Measurements from ENCODE around the gene PSAP.

DNA sequence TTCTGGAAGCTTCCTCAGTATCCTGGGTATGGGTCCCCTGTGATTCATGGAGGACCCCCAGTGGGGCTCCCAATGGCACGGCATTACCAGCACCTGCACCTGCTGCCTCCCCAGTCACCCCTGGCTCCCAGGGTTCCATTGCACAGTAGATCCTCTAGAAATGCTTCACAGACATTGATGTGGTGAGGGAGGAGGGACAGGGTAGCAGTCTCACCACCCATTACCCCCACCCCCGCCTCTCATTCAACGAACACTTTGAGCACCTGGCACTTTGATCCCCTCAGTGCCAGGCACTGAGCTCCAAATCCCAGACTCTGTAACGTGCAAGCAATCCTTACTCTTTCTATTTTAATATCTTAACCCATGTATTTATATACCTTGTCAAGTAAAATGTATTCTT, 26.8 kb upstream of the PSAP start:
- TF ChIP-seq, protein P1, sequence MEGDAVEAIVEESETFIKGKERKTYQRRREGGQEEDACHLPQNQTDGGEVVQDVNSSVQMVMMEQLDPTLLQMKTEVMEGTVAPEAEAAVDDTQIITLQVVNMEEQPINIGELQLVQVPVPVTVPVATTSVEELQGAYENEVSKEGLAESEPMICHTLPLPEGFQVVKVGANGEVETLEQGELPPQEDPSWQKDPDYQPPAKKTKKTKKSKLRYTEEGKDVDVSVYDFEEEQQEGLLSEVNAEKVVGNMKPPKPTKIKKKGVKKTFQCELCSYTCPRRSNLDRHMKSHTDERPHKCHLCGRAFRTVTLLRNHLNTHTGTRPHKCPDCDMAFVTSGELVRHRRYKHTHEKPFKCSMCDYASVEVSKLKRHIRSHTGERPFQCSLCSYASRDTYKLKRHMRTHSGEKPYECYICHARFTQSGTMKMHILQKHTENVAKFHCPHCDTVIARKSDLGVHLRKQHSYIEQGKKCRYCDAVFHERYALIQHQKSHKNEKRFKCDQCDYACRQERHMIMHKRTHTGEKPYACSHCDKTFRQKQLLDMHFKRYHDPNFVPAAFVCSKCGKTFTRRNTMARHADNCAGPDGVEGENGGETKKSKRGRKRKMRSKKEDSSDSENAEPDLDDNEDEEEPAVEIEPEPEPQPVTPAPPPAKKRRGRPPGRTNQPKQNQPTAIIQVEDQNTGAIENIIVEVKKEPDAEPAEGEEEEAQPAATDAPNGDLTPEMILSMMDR (IDR thresholded peaks at IDR 0.05; ENCODE audit: poor library complexity) = no peak
- TF ChIP-seq EZH2 (IDR thresholded peaks at IDR 0.05; ENCODE audit: borderline replicate concordance) = no peak

All from hepatocyte (in vitro differentiated cells).